ENCODE measurements around the gene ARHGEF16. TPM values are rescaled to one million over a fixed set of nuclear protein-coding genes. Genes with fewer than 3 reads are reported as not detected.

Gene ARHGEF16
- polyA plus RNA-seq, 1 of the 3 experiments (the other 2 are of a cell fraction): 0.18 TPM

DNA sequence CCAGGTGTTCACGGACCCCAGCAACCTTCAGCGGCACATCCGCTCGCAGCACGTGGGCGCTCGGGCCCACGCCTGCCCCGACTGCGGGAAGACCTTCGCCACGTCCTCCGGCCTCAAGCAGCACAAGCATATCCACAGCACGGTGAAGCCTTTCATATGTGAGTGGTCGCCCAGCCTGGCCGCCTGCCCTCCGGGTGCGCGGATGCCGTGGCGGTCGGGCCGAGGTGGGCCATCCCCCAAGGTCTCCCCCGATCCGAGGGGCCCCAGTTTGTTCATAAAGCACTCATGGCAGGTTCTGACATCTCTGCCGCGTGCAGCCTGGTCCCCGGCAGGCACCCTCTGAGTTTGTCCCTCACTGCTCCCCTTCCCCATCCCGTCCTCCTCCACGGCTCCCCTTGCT, 49.0 kb upstream of the ARHGEF16 start:
- ChIA-PET POLR2A (no interaction called here), CTCF (no interaction called here)
- Histone ChIP-seq H3K9me2 (no peaks in the 10 kb centered on the region), H3K9ac (no peak overlapping the region), H3K9me3 (no peaks in the 10 kb centered on the region), H3K27me3 (ENCODE audit: insufficient read depth) (peaks cover 9% of the 10 kb centered on the region; the same call in 1 of the 2 replicates), H3K4me1 (ENCODE audit: control insufficient read depth in 1 of 2, insufficient read depth in 2 of 2, low read depth in 1 of 2, low read length in 1 of 2) (no peaks in the 10 kb centered on the region), H3K4me2 (no peak overlapping the region), H3K36me3 (replicated peaks in 1 of 2; ENCODE audit: control insufficient read depth in 1 of 2, insufficient read depth in 2 of 2, low read length in 1 of 2) (no peaks in the 10 kb centered on the region), H3K27ac (ENCODE audit: low read depth in 2 of 2, low read length in 1 of 2) (no peak overlapping the region), H3F3A (replicated peaks; ENCODE audit: insufficient read depth) (no peaks in the 10 kb centered on the region), H3K79me2 (ENCODE audit: insufficient read depth) (no peaks in the 10 kb centered on the region), H2AFZ (ENCODE audit: low read depth) (no peak overlapping the region), H3K4me3 (ENCODE audit: low read depth in 2 of 2, low read length in 1 of 2) (no peak overlapping the region), H4K20me1 (ENCODE audit: insufficient read depth) (no peaks in the 10 kb centered on the region)
- no peak for DNase-seq
- 42% methylated on average over 16 of the region's 30 CpGs for WGBS (ENCODE audit: low lambda C conversion rate)
- no peak for TF ChIP-seq EP300 (IDR thresholded peaks at IDR 0.05; ENCODE audit: borderline replicate concordance in 1 of 2, low read depth in 1 of 2, low read length in 1 of 2)
- TF ChIP-seq JUND (IDR thresholded peaks at IDR 0.05): no peak
- TF ChIP-seq RAD21 (IDR thresholded peaks at IDR 0.05; ENCODE audit: low read length): no peak
- TF ChIP-seq, protein P1, sequence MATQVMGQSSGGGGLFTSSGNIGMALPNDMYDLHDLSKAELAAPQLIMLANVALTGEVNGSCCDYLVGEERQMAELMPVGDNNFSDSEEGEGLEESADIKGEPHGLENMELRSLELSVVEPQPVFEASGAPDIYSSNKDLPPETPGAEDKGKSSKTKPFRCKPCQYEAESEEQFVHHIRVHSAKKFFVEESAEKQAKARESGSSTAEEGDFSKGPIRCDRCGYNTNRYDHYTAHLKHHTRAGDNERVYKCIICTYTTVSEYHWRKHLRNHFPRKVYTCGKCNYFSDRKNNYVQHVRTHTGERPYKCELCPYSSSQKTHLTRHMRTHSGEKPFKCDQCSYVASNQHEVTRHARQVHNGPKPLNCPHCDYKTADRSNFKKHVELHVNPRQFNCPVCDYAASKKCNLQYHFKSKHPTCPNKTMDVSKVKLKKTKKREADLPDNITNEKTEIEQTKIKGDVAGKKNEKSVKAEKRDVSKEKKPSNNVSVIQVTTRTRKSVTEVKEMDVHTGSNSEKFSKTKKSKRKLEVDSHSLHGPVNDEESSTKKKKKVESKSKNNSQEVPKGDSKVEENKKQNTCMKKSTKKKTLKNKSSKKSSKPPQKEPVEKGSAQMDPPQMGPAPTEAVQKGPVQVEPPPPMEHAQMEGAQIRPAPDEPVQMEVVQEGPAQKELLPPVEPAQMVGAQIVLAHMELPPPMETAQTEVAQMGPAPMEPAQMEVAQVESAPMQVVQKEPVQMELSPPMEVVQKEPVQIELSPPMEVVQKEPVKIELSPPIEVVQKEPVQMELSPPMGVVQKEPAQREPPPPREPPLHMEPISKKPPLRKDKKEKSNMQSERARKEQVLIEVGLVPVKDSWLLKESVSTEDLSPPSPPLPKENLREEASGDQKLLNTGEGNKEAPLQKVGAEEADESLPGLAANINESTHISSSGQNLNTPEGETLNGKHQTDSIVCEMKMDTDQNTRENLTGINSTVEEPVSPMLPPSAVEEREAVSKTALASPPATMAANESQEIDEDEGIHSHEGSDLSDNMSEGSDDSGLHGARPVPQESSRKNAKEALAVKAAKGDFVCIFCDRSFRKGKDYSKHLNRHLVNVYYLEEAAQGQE (IDR thresholded peaks at IDR 0.05; ENCODE audit: low read depth, low read length): no peak
- no peak for TF ChIP-seq SIN3A (IDR thresholded peaks at IDR 0.05; ENCODE audit: borderline replicate concordance, low read depth, low read length)
- TF ChIP-seq, protein P2, sequence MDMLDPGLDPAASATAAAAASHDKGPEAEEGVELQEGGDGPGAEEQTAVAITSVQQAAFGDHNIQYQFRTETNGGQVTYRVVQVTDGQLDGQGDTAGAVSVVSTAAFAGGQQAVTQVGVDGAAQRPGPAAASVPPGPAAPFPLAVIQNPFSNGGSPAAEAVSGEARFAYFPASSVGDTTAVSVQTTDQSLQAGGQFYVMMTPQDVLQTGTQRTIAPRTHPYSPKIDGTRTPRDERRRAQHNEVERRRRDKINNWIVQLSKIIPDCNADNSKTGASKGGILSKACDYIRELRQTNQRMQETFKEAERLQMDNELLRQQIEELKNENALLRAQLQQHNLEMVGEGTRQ (IDR thresholded peaks at IDR 0.05; ENCODE audit: borderline replicate concordance, low read depth, low read length): no peak
- TF ChIP-seq GATA2 (CRISPR knock-in tag; IDR thresholded peaks at IDR 0.05): no peak
- TF ChIP-seq NFIC (IDR thresholded peaks at IDR 0.05; ENCODE audit: borderline replicate concordance): no peak
- no peak for TF ChIP-seq RFX5 (IDR thresholded peaks at IDR 0.05; ENCODE audit: low read length)
- no peak for TF ChIP-seq CTCF (IDR thresholded peaks at IDR 0.05)
- TF ChIP-seq IRF3 (IDR thresholded peaks at IDR 0.05; ENCODE audit: low read depth, low read length): no peak
- TF ChIP-seq, protein P3, sequence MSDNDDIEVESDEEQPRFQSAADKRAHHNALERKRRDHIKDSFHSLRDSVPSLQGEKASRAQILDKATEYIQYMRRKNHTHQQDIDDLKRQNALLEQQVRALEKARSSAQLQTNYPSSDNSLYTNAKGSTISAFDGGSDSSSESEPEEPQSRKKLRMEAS (IDR thresholded peaks at IDR 0.05; ENCODE audit: low read depth): no peak
- TF ChIP-seq MXI1 (IDR thresholded peaks at IDR 0.05; ENCODE audit: low read depth, low read length): no peak

All from SK-N-SH (cell line).